OCI-LY1 (cell line): ENCODE measurements around the gene WFS1.

Source experiments
- H2AFZ ChIP-seq: fragments of 200-600 bp; sonication (generic), shearing (Covaris generic); 2 replicates; pipeline ENCODE4 v1.6.0; 2014; ENCODE audit warnings: antibody characterized with exemption, mild to moderate bottlenecking, low read length
- H3F3A ChIP-seq: fragments of 200-600 bp; sonication (generic), shearing (Covaris generic); 2 replicates; pipeline ENCODE4 v1.6.0; 2014; ENCODE audit warnings: mild to moderate bottlenecking, antibody characterized with exemption, low read length, moderate library complexity; ENCODE audit not compliant: insufficient read depth
- H3K27ac ChIP-seq: fragments of 200-600 bp; sonication (generic); 2 replicates; pipeline ENCODE4 v1.5.1; 2014; ENCODE audit warnings: low read length, mixed run types, mild to moderate bottlenecking, low read depth; ENCODE audit not compliant: poor library complexity, severe bottlenecking
- H3K27me3 ChIP-seq: fragments of 200-600 bp; sonication (generic); 2 replicates; pipeline ENCODE4 v1.6.0; 2014; ENCODE audit warnings: antibody characterized with exemption, mild to moderate bottlenecking, low read length, moderate library complexity; ENCODE audit not compliant: insufficient read depth
- H3K36me3 ChIP-seq: fragments of 200-600 bp; sonication (generic); 2 replicates; pipeline ENCODE4 v1.6.1; 2014; ENCODE audit warnings: mild to moderate bottlenecking, antibody characterized with exemption, low read length, moderate library complexity, mixed read lengths; ENCODE audit not compliant: insufficient read depth
- H3K4me1 ChIP-seq: fragments of 200-600 bp; sonication (generic); 2 replicates; pipeline ENCODE4 v1.5.1; 2014; ENCODE audit warnings: mild to moderate bottlenecking, low read length, moderate library complexity; ENCODE audit not compliant: insufficient read depth, severe bottlenecking
- H3K4me2 ChIP-seq: fragments of 200-600 bp; sonication (generic), shearing (Covaris generic); 2 replicates; pipeline ENCODE4 v1.6.1; 2014; ENCODE audit warnings: low read length
- H3K4me3 ChIP-seq: fragments of 200-600 bp; sonication (generic); 2 replicates; pipeline ENCODE4 v1.5.1; 2014; ENCODE audit warnings: low read length, low read depth, mild to moderate bottlenecking, mixed read lengths; ENCODE audit not compliant: poor library complexity, severe bottlenecking
- H3K79me2 ChIP-seq: fragments of 200-600 bp; shearing (Covaris generic); 2 replicates; pipeline ENCODE4 v1.6.1; 2016; ENCODE audit warnings: mixed run types, low read length, mixed read lengths; ENCODE audit not compliant: insufficient read depth
- H3K9ac ChIP-seq: fragments of 200-600 bp; sonication (generic), shearing (Covaris generic); 2 replicates; pipeline ENCODE4 v1.6.1; 2014; ENCODE audit warnings: mild to moderate bottlenecking, low read length, mixed read lengths
- H3K9me2 ChIP-seq: fragments of 200-600 bp; sonication (generic), shearing (Covaris generic); 2 replicates; pipeline ENCODE4 v1.6.1; 2014; ENCODE audit warnings: low read depth, mild to moderate bottlenecking, low read length, mixed read lengths
- H3K9me3 ChIP-seq: fragments of 200-600 bp; shearing (Covaris generic); 2 replicates; pipeline ENCODE4 v1.6.1; 2014; ENCODE audit warnings: low read length, mixed read lengths
- H4K20me1 ChIP-seq: fragments of 200-600 bp; sonication (generic), shearing (Covaris generic); 2 replicates; pipeline ENCODE4 v1.6.0; 2016; ENCODE audit warnings: mild to moderate bottlenecking, low read length; ENCODE audit not compliant: insufficient read depth
- EZH2 ChIP-seq: fragments of 200-600 bp; sonication (generic), shearing (Covaris generic); IDR thresholded peaks from 2 replicates; pipeline ENCODE4 v1.8.0; 2017; ENCODE audit warnings: borderline replicate concordance, mixed run types, mild to moderate bottlenecking, antibody characterized with exemption, low read length, moderate library complexity, mixed read lengths
- TF ChIP-seq, protein P1 (sequence below): fragments of 200-600 bp; sonication (generic), shearing (Covaris generic); IDR thresholded peaks from 2 replicates; pipeline ENCODE4 v1.5.1; 2017; ENCODE audit warnings: mild to moderate bottlenecking, antibody characterized with exemption, low read length, moderate library complexity, mixed read lengths

WFS1 gene

DNA sequence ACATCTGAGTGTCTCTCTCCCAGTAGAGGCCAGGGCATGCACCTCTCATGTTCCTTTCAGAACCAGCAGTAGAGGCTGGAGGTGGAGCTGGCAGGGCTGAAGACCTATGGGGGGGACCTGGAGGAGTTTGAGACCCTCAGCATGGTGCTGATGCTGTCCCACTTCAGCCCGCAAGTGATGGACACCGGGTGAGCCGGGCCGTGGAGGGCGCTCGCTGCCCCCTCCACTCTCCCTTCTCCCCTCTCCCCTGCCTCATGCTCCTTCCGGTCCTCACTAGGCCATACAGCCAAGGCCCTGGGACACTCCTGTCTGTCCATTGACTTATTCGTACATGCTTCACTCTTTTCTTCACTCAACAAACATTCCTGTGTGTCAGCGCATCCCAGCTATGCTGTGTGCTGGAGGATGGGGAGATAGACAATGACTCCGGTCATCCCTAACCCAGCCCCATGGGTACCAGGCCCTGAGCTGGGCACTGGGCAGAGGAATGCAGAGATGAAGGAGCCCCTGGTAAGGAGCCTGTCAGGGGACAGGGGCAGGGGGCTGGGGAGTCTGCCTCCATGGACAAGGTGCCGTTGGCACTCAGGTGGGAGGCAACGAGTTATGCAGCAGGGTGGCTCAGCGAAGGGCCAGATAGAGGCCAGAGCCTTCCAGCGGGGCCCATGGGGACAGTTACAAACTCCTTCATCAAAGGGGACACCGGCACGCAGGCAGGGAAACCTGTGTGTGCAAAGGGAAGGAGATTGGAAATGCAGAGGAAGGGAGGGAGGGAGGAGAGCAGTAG is 28.4 kb upstream of the WFS1 start:
- Histone ChIP-seq H3K27me3 (no peaks in the 10 kb centered on the region), H3K9me3 (no peaks in the 10 kb centered on the region), H2AFZ (no peak overlapping the region), H3K4me2 (no peak overlapping the region), H3K36me3 (no peaks in the 10 kb centered on the region), H3F3A (no peaks in the 10 kb centered on the region), H3K9me2 (no peaks in the 10 kb centered on the region), H3K4me1 (no peaks in the 10 kb centered on the region), H3K27ac (no peak overlapping the region), H3K9ac (no peak overlapping the region), H3K4me3 (no peak overlapping the region), H4K20me1 (no peaks in the 10 kb centered on the region), H3K79me2 (no peaks in the 10 kb centered on the region)
- TF ChIP-seq EZH2: no peak
- TF ChIP-seq, protein P1, sequence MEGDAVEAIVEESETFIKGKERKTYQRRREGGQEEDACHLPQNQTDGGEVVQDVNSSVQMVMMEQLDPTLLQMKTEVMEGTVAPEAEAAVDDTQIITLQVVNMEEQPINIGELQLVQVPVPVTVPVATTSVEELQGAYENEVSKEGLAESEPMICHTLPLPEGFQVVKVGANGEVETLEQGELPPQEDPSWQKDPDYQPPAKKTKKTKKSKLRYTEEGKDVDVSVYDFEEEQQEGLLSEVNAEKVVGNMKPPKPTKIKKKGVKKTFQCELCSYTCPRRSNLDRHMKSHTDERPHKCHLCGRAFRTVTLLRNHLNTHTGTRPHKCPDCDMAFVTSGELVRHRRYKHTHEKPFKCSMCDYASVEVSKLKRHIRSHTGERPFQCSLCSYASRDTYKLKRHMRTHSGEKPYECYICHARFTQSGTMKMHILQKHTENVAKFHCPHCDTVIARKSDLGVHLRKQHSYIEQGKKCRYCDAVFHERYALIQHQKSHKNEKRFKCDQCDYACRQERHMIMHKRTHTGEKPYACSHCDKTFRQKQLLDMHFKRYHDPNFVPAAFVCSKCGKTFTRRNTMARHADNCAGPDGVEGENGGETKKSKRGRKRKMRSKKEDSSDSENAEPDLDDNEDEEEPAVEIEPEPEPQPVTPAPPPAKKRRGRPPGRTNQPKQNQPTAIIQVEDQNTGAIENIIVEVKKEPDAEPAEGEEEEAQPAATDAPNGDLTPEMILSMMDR: no peak

DNA sequence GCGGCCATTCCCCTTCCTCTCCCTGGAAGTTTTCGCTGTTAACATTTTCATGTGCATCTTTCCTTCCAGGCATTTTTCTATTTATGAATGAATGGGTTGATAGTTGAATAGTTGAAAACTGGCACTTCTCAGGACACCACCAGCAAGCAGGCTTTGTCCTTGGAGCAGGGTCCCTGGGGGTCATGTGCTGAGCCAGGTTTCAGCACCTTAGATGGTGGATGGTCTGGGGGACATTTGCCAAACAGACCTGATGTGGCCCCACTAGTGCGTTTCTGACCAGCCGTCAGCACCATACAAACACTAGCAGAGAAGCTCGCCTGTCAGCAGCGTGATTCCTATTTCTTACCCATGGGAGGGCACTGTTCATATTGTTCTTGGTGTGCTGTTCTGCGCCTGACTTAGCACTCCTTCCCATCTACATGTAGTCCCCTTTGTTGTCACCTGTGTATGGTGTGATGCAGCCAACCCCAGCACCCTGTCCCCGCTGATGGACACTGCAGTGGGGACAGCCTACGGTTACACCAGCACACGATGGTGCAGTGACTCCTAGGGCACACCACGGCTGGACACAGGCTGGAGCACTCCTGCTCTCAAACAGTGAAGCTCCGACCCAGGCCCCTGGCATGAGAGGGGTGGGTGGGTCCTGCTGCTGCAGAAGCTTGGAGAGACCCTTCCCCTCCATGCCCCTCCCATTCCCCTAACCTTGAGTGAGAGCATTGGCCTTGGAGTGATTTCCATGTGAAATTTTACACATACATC is 27.2 kb upstream of the WFS1 start:
- no peaks in the 10 kb centered on the region for H3K79me2 ChIP-seq
- H3K4me1 ChIP-seq: no peaks in the 10 kb centered on the region
- H2AFZ ChIP-seq: no peak overlapping the region

DNA sequence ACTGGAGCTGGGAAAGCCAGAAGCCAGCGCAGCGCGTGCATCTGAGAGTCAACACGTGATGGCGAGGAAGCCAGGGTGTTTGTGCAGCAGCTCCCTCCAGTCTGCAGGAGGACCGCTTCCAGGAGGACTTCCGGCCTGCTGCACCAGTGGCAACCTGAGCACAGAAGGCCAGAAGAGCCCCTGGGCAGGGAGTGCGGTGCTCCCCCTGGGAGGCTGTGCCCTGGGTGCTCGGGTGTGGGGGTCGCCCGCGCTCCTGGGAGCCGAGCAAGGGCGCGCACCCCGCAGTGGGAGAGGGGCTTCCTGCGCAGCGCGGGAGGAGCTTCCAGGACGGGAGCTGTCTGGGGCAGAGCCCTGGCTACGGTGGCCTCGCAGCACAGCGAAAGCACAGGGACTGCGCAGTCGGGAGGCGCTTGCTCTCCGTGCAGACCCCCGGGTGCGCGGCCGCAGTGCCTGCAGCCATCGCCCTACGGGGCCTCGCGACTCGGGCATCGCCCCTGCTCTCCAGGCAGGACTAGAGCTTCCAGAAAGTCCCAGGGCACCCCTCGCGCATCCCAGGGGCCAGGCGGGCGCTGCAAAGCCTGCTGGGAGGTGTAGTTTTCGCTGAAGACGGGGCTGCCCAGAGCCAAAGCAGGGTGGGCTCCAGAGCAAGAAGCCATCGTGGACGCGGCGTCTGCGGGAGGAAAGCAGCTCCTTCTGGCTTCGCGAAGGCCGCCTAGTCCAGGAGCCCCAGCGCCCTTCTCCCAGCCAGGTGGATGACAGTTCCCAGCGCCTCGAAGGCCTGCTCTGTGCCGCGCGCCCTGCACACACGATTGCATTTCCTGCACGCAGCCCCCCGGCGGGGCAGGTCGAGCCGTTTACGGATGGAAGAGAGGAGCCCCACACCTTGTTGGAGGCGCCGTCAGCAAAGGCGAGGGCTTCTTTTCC is 24.1 kb upstream of the WFS1 start:
- Histone ChIP-seq H3K27me3 (no peaks in the 10 kb centered on the region), H3K9ac (no peak overlapping the region), H3K27ac (no peak overlapping the region), H2AFZ (no peak overlapping the region), H3K9me3 (no peaks in the 10 kb centered on the region), H3K36me3 (no peaks in the 10 kb centered on the region), H3K4me3 (no peak overlapping the region), H3K9me2 (no peaks in the 10 kb centered on the region), H4K20me1 (no peaks in the 10 kb centered on the region), H3F3A (no peaks in the 10 kb centered on the region), H3K4me2 (no peak overlapping the region), H3K79me2 (no peaks in the 10 kb centered on the region), H3K4me1 (no peaks in the 10 kb centered on the region)
- TF ChIP-seq EZH2: no peak
- TF ChIP-seq, protein P1: no peak

More for the DNA sequence above, 27.2 kb upstream of the WFS1 start:
- Histone ChIP-seq H3K4me3 (no peak overlapping the region), H3K9me2 (no peaks in the 10 kb centered on the region), H3K27ac (no peak overlapping the region), H3K36me3 (no peaks in the 10 kb centered on the region), H3F3A (no peaks in the 10 kb centered on the region), H4K20me1 (no peaks in the 10 kb centered on the region), H3K4me2 (no peak overlapping the region), H3K9me3 (no peaks in the 10 kb centered on the region), H3K9ac (no peak overlapping the region), H3K27me3 (no peaks in the 10 kb centered on the region)
- TF ChIP-seq, protein P1: no peak
- no peak for TF ChIP-seq EZH2
